ENCODE measurements around the gene TMEM232. TPM values are rescaled to one million over a fixed set of nuclear protein-coding genes. Genes with fewer than 3 reads are reported as not detected.

Gene TMEM232
- polyA plus RNA-seq, 10 donors: 0.39 to 1.7 (median 0.88) TPM

- DNase-seq: no peak
Observed at GRCh38 chr5:110409571-110409970, 316.9 kb downstream of the TMEM232 start.

GRCh38 chr5:110402562-110402961 lies 323.9 kb downstream of the TMEM232 start:
- no peak for DNase-seq

- no peak for DNase-seq
Observed at GRCh38 chr5:110401881-110402280, 324.6 kb downstream of the TMEM232 start.

GRCh38 chr5:110398951-110399350 lies 327.5 kb downstream of the TMEM232 start:
- DNase-seq: no peak

GRCh38 chr5:110397281-110397680 lies 329.2 kb downstream of the TMEM232 start:
- no peak for DNase-seq

GRCh38 chr5:110386782-110387181 lies 339.7 kb downstream of the TMEM232 start:
- peak in 1 of 3 donors; percentile 74 for DNase-seq

GRCh38 chr5:110383231-110383630 lies 343.2 kb downstream of the TMEM232 start:
- no peak for DNase-seq

GRCh38 chr5:110377943-110378342 lies 348.5 kb downstream of the TMEM232 start:
- peak in 1 of 3 donors; percentile 92 for DNase-seq

GRCh38 chr5:110377361-110377760 lies 349.1 kb downstream of the TMEM232 start:
- DNase-seq: peak in 1 of 3 donors; percentile 46

- peak; percentile 11 to 87 (median 13) for DNase-seq
Observed at GRCh38 chr5:110376281-110376951, 350.1 kb downstream of the TMEM232 start.

GRCh38 chr5:110371725-110372041 lies 354.8 kb downstream of the TMEM232 start:
- no peak for DNase-seq

- no peak for DNase-seq
Observed at GRCh38 chr5:110371011-110371724, 355.3 kb downstream of the TMEM232 start.

Other genes with a start within 250 kb of the TMEM232 start
- 10 to 100 TPM; 31.6 to 50.5 (median 39.0) TPM for gene SLC25A46, start 12.3 kb upstream of the TMEM232 start, polyA plus RNA-seq (ENCODE audit: insufficient read length in 10 of 10)

Data from muscle of back (tissue), 11 donors.